Measurements from ENCODE around the gene RALGPS1.

Gene RALGPS1

GRCh38 chr9:127113191-127113972 is 198.8 kb downstream of the RALGPS1 start:
- no peak overlapping the region for H3K27ac ChIP-seq (ENCODE audit: extremely low read depth, low read depth, low read length)
- CTCF ChIA-PET: no interaction called here
- H3K4me1 ChIP-seq (ENCODE audit: control insufficient read depth, insufficient read depth, low read length): peaks cover 10% of the 10 kb centered on the region

GRCh38 chr9:127114606-127115005 is 200.0 kb downstream of the RALGPS1 start:
- H3K4me1 ChIP-seq (ENCODE audit: control insufficient read depth, insufficient read depth, low read length): peaks cover 10% of the 10 kb centered on the region
- CTCF ChIA-PET: interaction anchor here (0.5 kb wide), 1 partner anchor 392 kb away, joined by 3 read pairs; no protein-coding TSS in a partner anchor
- H3K36me3 ChIP-seq (ENCODE audit: control insufficient read depth in 2 of 2, insufficient read depth in 1 of 2, low read length in 2 of 2): no peaks in the 10 kb centered on the region
- no peaks in the 10 kb centered on the region for H3K9me3 ChIP-seq (ENCODE audit: control insufficient read depth, insufficient read depth, low read depth, low read length)
- TF ChIP-seq RBAK (tag by site-specific recombination; IDR thresholded peaks at IDR 0.05): no peak
- TF ChIP-seq ZNF26 (tag by site-specific recombination; IDR thresholded peaks at IDR 0.05): no peak
- no peak for TF ChIP-seq ZNF645 (tag by site-specific recombination; IDR thresholded peaks at IDR 0.05)
- no peak for TF ChIP-seq SALL2 (tag by site-specific recombination; IDR thresholded peaks at IDR 0.05; ENCODE audit: borderline replicate concordance)
- no peak for TF ChIP-seq ZNF792 (tag by site-specific recombination; IDR thresholded peaks at IDR 0.05)
- TF ChIP-seq HIC1 (tag by site-specific recombination; IDR thresholded peaks at IDR 0.05): no peak
- TF ChIP-seq ZBTB11 (tag by site-specific recombination; conservative IDR thresholded peaks at IDR 0.05; ENCODE audit: low read depth): no peak
- no peak for TF ChIP-seq WT1 (tag by site-specific recombination; IDR thresholded peaks at IDR 0.05)
- no peak for TF ChIP-seq ELK4 (IDR thresholded peaks at IDR 0.05; ENCODE audit: borderline replicate concordance, low read depth, low read length)
- no peak for TF ChIP-seq ZBTB1 (tag by site-specific recombination; IDR thresholded peaks at IDR 0.05)
- no peak overlapping the region for H3K4me3 ChIP-seq (ENCODE audit: low read depth, low read length)
- H3K27ac ChIP-seq (ENCODE audit: extremely low read depth, low read depth, low read length): no peak overlapping the region
- POLR2A ChIA-PET: no interaction called here

More at GRCh38 chr9:127113191-127113972, 198.8 kb downstream of the RALGPS1 start:
- TF ChIP-seq KLF16 (tag by site-specific recombination; IDR thresholded peaks at IDR 0.05) (no peak), ZNF174 (tag by site-specific recombination; IDR thresholded peaks at IDR 0.05) (no peak), KLF7 (tag by site-specific recombination; IDR thresholded peaks at IDR 0.05; ENCODE audit: borderline replicate concordance) (no peak), ZNF76 (tag by site-specific recombination; IDR thresholded peaks at IDR 0.05; ENCODE audit: borderline replicate concordance, low read depth) (no peak), ZBTB6 (tag by site-specific recombination; IDR thresholded peaks at IDR 0.05) (no peak), ZNF513 (tag by site-specific recombination; IDR thresholded peaks at IDR 0.05) (no peak)
- no peak overlapping the region for H3K4me3 ChIP-seq (ENCODE audit: low read depth, low read length)
- no peaks in the 10 kb centered on the region for H3K36me3 ChIP-seq (ENCODE audit: control insufficient read depth in 2 of 2, insufficient read depth in 1 of 2, low read length in 2 of 2)
- H3K9me3 ChIP-seq (ENCODE audit: control insufficient read depth, insufficient read depth, low read depth, low read length): no peaks in the 10 kb centered on the region
- POLR2A ChIA-PET: no interaction called here
